ENCODE measurements around the gene ESR1. TPM values are rescaled to one million over a fixed set of nuclear protein-coding genes. Genes with fewer than 3 reads are reported as not detected.

Gene ESR1
- total RNA-seq, 1 experiment from 2014 or later, result 0.23 TPM

GRCh38 chr6:152170702-152171667 lies 363.5 kb downstream of the ESR1 start:
- no peak for DNase-seq (ENCODE audit: low read depth)

GRCh38 chr6:152173321-152173720 lies 365.8 kb downstream of the ESR1 start:
- no peak for DNase-seq (ENCODE audit: low read depth)

GRCh38 chr6:152173957-152174356 lies 366.5 kb downstream of the ESR1 start:
- DNase-seq (ENCODE audit: low read depth), result no peak

DNA sequence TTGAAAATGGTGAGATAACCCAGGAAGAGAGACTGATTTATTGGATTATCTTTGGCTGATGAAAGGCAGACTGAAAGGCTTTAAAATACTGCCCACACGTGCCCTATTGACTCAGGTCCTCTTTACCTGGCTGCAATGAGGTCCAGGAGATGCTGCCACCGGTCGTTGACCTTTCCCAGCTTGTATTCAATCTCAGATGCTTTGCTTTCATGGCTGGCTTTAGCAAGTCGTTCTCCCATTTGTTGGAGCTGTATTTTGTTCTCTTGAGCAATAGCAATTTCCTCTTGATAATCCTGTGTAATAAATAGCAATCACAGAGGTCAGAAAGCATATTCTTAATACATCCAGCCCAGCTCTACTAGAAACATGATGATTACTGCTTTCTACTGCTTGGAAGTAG lies 368.8 kb downstream of the ESR1 start:
- no peak for DNase-seq (ENCODE audit: low read depth)

Measured in LHCN-M2 (cell line).